Epithelial cell of proximal tubule (primary cell): ENCODE data around the gene CYB5R3. TPM values are rescaled to one million over a fixed set of nuclear protein-coding genes. Genes with fewer than 3 reads are reported as not detected.
"Not testable (repeated sequence)": the region's sequence is repeated elsewhere in the genome, so short reads cannot be mapped to it uniquely, and the experiment has no call there.

ENCODE experiments used
- DNase-seq: peaks from one replicate; pipeline ENCODE4 v3.0.0-alpha.2; 2011; ENCODE audit warnings: low read depth
- H3K4me3 ChIP-seq: 2 replicates; pipeline ENCODE4 v1.5.1; 2011; ENCODE audit warnings: low read depth, mild to moderate bottlenecking, low read length
- total RNA-seq: library from RNA; depleted of rRNA; stranded (reverse); fragments of >200 nt; gene quantifications from 2 replicates; pipeline ENCODE4 v1.2.3, GENCODE V29; 2015
- TF ChIP-seq, protein P1 (sequence below): conservative IDR thresholded peaks from 2 replicates; pipeline ENCODE4 v1.5.1; 2012; ENCODE audit warnings: low read depth, mild to moderate bottlenecking, low read length

Gene CYB5R3
- total RNA-seq, 1 donor from 2014 or later, result 122 TPM

DNA sequence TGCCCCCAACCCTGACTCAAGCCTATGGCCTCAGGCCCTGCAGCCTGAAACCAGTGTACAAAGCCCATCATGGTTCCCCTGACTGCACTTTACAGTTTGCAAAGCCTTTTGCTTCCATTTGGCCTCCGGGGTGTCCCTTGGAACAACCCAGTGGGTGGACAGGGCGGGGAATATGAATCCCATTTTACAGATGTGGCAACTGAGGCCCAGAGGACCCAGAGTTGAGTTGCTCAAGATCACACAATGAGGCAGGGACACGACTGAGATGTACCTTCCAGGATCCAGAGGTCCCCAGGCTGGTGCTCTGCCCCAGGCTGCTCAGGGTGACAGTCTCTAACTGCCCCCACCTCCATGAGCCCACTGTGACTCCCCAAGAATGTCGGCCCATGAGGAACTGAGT, 29.1 kb downstream of the CYB5R3 start:
- no peak overlapping the region for H3K4me3 ChIP-seq
- TF ChIP-seq, protein P1, sequence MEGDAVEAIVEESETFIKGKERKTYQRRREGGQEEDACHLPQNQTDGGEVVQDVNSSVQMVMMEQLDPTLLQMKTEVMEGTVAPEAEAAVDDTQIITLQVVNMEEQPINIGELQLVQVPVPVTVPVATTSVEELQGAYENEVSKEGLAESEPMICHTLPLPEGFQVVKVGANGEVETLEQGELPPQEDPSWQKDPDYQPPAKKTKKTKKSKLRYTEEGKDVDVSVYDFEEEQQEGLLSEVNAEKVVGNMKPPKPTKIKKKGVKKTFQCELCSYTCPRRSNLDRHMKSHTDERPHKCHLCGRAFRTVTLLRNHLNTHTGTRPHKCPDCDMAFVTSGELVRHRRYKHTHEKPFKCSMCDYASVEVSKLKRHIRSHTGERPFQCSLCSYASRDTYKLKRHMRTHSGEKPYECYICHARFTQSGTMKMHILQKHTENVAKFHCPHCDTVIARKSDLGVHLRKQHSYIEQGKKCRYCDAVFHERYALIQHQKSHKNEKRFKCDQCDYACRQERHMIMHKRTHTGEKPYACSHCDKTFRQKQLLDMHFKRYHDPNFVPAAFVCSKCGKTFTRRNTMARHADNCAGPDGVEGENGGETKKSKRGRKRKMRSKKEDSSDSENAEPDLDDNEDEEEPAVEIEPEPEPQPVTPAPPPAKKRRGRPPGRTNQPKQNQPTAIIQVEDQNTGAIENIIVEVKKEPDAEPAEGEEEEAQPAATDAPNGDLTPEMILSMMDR, result no peak
- no peak for DNase-seq

DNA sequence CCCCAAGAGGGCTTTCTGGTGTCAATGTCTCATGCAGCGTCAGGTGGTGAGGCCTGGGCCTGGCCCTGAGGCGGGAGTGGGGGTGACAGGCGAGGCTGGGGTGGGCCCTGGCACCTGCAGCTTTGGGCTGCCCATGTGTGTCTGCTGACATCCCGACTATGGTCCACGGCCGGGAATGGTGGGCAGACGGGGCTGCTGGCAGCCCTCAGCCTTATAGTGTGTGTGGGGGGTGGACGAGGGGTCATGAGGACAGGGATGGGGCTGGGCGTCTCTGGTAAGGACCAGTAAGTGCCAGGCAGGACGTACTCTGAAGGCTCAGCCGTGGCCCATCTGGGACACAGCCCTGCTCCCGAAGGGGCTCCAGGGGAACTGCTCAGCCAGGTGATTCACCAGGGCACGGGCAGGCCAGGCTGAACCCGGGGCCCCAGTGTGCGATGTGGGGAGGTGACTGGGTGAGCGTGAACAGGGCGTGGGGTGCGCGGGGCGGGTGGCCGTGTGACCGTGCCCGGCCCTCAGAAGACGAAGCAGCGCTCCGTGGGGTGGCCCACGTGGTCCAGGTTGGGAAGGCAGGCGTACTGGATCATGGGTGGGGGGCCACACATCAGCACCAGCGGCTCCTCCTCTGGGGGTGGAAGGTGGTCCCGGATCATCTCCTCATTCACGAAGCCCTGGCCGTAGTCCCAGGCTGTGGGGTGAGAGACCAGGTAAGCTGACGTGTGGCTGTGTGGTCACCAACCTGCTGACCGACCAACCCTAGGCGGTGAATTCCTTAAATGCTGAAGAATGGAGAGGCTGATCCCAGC, 29.7 kb downstream of the CYB5R3 start:
- DNase-seq, result no peak
- TF ChIP-seq, protein P1, result no peak
- H3K4me3 ChIP-seq, result no peak overlapping the region

DNA sequence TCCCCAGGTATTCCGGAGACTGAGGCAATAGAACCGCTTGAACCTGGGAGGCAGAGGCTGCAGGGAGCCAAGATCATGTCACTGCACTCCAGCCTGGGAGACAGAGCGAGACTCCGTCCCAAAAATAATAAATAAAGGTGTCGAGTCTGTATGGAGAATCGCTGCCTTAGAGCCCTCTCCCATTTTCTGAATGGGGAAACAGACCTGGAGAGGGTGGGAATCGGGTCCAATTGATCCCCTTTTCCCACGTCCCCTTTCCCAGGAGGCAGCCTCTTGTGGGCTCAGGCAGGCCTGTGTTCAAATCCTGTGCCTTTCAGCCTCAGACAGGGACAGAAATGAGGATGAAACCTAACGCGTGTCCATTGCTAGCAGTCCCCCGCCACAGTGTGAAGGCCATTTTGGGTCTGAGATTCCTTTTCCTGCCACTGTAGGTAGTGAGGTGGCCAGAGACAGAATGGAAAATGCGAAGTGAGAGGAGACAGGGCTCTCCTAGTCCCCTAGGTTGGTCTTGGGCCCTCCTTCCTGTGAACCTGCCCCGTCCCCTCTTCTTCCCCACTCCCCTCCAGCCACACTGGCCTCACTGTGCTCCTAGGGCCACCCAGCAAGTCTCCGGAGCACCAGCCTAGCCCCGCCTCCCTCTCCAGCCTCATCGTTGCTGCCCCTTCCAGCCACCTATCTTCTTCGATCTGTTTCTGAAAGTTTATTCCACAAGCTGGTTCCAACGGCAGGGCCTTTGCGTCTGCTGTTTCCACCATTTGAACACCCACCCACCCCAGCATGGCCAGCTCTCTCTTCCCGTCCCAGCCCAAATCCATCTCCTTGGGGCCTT, 31.8 kb downstream of the CYB5R3 start:
- TF ChIP-seq, protein P1, result no peak
- no peak overlapping the region for H3K4me3 ChIP-seq
- no peak for DNase-seq

DNA sequence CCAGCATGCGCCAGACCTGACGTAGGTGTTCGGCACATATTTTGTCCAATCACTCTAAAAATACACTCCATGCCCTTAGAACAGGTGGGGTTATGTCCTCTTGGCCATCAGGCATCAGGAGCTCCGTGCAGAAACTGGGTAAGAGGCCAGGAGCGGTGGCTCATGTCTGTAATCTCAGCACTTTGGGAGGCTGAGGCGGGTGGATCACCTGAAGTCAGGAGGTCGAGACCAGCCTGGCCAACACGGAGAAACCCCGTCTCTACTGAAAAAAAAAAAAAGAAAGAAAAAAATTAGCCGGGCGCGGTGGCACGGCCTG, 33.4 kb downstream of the CYB5R3 start:
- peak overlapping the region; percentile 35 for H3K4me3 ChIP-seq
- DNase-seq, result not testable (repeated sequence)

DNA sequence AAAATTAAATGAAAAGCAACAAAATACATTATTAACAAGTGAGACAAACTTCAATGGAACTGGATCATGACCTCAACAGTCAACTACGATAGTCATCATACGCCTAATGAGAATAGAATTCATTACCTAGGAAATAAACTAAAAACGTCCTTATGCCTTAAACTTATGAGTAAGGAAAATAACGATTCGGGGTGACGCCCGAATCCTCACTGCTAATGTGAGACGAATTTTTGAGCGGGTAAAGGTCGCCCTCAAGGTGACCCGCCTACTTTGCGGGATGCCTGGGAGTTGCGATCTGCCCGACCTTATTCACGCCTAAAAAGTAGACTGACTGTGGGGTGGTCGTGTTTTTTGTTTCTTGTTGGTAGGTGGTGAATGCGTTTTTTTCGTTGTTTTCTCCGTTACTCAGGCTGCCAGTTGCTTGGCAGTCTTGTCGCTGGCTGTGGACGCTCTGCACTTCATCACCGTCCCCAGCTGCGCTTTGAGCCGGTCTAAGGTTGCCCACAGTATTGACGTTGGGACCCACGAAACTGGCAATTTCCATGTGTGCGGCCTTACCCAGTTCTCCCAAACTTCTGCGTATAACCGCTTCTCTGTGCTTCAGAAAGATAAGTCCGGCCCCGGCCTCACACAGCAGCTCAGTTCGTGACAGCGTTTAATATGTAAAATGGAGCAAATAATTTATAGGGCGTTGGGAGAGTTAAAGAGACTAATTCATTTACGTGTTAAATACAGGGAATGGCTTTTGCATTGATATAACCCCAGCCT, 33.9 kb downstream of the CYB5R3 start:
- peak overlapping the region; percentile 71 for H3K4me3 ChIP-seq
- DNase-seq, result peak; percentile 92
- TF ChIP-seq, protein P1, result no peak

DNA sequence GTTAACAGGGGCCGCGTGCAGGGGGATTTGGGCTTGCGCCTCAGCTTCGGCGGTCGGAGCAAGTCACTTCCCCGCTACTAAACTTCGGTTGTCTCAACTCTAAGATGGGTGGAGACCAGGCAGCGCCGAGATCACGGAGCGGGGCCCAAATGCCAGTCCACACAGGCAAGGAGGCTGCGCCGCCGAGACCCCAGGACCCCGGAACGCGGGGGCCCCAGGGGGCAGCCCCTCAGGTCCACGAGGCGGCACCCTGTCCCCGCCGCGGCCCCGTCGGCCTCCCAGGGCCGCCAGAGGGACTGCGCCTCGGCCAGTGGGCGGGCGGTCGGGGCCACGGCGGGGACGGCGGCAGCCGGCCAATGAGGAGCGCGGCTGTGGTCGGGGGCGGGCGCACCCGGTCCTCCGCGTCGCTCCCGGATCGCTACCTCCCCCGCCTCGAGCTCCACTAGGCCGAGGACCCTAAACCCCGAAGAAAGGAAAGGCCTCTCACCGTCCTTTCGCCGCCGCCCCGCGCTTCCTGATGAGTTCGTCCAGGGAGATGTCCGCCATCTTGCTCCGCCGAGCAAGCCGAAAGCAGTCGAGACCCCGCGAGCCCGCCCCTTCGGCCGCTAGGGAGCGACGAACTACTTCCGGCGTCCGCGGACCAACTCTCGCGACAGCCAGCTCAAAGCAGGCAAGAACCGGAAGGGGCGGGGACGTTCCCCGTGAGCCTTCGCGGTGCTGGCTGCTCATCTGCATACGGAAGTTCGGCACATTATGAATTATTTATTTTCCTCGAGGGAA, 34.7 kb downstream of the CYB5R3 start, which contains the start of gene POLDIP3:
POLDIP3 (minus strand) TSS at position 572 of the 780 bp plus-strand sequence; CDS start at position 546, 26 bp downstream.
- TF ChIP-seq, protein P1, result peak; percentile 29
- peak within 1 kb of the TSS; percentile 71 for H3K4me3 ChIP-seq
- peak; percentile 87 for DNase-seq
